Karpas-422 (cell line): Measurements from ENCODE around the gene MIB2. TPM values are rescaled to one million over a fixed set of nuclear protein-coding genes. Genes with fewer than 3 reads are reported as not detected.

ENCODE experiments used
- DNase-seq: peaks from one replicate; pipeline ENCODE4 v3.0.0-alpha.2; 2015
- H2AFZ ChIP-seq: fragments of 200-600 bp; sonication (generic); 2 replicates; pipeline ENCODE4 v1.6.1; 2014; ENCODE audit warnings: antibody characterized with exemption, low read length, mixed read lengths
- H3K27ac ChIP-seq: fragments of 200-600 bp; sonication (generic); 2 replicates; pipeline ENCODE4 v1.5.1; 2014; ENCODE audit warnings: mild to moderate bottlenecking, low read length, moderate library complexity
- H3K27me3 ChIP-seq: fragments of 200-600 bp; sonication (generic); 2 replicates; pipeline ENCODE4 v1.6.1; 2014; ENCODE audit warnings: low read length, mixed read lengths
- H3K36me3 ChIP-seq: fragments of 200-600 bp; sonication (generic); 2 replicates; pipeline ENCODE4 v1.6.1; 2014; ENCODE audit warnings: low read length, mixed read lengths; ENCODE audit not compliant: insufficient read depth
- H3K4me1 ChIP-seq: fragments of 200-600 bp; sonication (generic); 2 replicates; pipeline ENCODE4 v1.6.1; 2014; ENCODE audit warnings: mild to moderate bottlenecking, low read length, mixed read lengths
- H3K4me2 ChIP-seq: fragments of 200-600 bp; sonication (generic); 2 replicates; pipeline ENCODE4 v1.6.1; 2014; ENCODE audit warnings: low read length, low read depth, mild to moderate bottlenecking; ENCODE audit not compliant: poor library complexity, severe bottlenecking
- H3K4me3 ChIP-seq: fragments of 200-600 bp; sonication (generic); 2 replicates; pipeline ENCODE4 v1.5.1; 2014; ENCODE audit warnings: mild to moderate bottlenecking, antibody characterized with exemption, low read length, mixed read lengths
- H3K79me2 ChIP-seq: fragments of 200-600 bp; sonication (generic); 2 replicates; pipeline ENCODE4 v1.6.1; 2014; ENCODE audit warnings: mild to moderate bottlenecking, low read length, mixed read lengths
- H3K9ac ChIP-seq: fragments of 200-600 bp; sonication (generic); 2 replicates; pipeline ENCODE4 v1.6.0; 2014; ENCODE audit warnings: low read length
- H3K9me2 ChIP-seq: fragments of 200-600 bp; sonication (generic), shearing (Covaris generic); replicated peaks from 2 replicates; pipeline ENCODE4 v1.6.0; 2014; ENCODE audit warnings: mild to moderate bottlenecking, low read length, moderate library complexity; ENCODE audit not compliant: insufficient read depth
- H3K9me3 ChIP-seq: fragments of 300-700, 200-600 bp; sonication (generic); 2 replicates; pipeline ENCODE4 v1.6.1; 2014; ENCODE audit warnings: low read length, mixed read lengths
- H4K20me1 ChIP-seq: fragments of 200-600 bp; sonication (generic); 2 replicates; pipeline ENCODE4 v1.6.1; 2014; ENCODE audit warnings: mild to moderate bottlenecking, antibody characterized with exemption, low read length, low read depth; ENCODE audit not compliant: insufficient read depth
- total RNA-seq: library from RNA; depleted of rRNA; stranded (reverse); fragments of >200 nt; shearing (Covaris generic); gene quantifications from 2 replicates; pipeline ENCODE4 v1.2.3, GENCODE V29; 2014; ENCODE audit warnings: low replicate concordance

MIB2 gene
- total RNA-seq, 1 experiment from 2014 or later: 24.8 TPM

DNA sequence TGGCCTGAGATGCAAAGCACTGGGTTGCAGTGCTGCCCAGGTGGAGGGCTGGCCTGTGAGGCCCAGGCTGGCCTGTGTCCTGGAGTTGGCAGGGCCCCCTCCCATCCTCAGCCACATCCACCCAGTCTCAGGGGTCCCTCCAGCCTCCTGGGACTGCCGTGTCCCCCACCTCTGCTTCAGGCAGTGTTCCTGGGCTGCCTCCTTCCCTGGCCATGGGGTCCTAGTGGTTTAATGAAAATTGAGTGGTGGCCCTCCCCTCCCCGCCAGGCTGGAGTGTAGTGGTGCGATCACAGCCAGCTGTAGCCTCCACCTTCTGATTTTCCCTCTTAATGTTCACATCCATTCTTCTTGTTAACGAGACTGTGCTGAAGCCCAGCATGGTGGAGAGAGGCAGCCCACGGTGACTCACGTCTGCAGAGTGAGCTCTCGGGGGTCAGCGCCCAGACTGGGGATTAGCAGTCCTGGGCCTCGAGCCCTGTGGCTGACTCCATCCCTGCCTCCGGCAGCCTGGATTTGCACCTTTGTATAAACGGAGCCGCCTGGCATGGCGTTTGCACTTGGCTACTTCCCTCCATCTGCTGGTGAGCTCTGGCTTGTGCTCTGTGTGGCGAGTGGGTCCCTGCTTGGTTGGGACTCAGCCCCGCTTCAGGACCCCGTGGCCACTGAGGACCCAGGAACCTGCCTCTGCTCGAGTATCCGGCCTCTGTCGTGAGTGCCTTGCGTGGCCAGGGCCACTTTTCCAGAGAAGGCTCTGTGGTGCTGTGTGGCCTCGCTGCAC is 6.9 kb downstream of the MIB2 start:
- Histone ChIP-seq H3K36me3 (no peaks in the 10 kb centered on the region), H3K4me1 (peaks cover 1% of the 10 kb centered on the region; the same call in 1 of the 2 replicates), H3K27me3 (no peaks in the 10 kb centered on the region), H3K9ac (no peak overlapping the region), H3K79me2 (no peaks in the 10 kb centered on the region), H3K4me2 (no peak overlapping the region), H3K27ac (no peak overlapping the region), H3K9me2 (no peaks in the 10 kb centered on the region), H2AFZ (no peak overlapping the region), H3K4me3 (no peak overlapping the region), H3K9me3 (no peaks in the 10 kb centered on the region), H4K20me1 (peaks cover 8% of the 10 kb centered on the region; the same call in 1 of the 2 replicates)
- DNase-seq: no peak

DNA sequence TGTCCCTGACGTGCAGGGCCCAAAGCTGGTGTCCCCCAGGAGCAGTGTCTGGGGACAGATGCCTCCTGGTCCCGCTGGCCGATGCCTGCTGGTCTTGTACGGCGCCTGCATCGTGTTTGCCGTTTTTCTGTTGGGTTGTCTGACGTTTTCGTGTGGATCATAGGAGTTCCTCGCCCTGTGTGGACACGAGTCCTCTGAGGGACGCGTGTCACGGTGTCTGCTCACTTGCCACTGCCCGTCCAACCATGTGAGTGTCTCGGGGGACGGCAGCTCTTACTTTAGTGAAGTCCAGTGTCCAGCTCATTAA is 7.4 kb downstream of the MIB2 start:
- Histone ChIP-seq H3K9ac (no peak overlapping the region), H2AFZ (no peak overlapping the region), H4K20me1 (peaks cover 8% of the 10 kb centered on the region; the same call in 1 of the 2 replicates), H3K4me3 (no peak overlapping the region), H3K27me3 (no peaks in the 10 kb centered on the region), H3K79me2 (no peaks in the 10 kb centered on the region), H3K4me1 (no peaks in the 10 kb centered on the region), H3K9me2 (no peaks in the 10 kb centered on the region), H3K4me2 (no peak overlapping the region), H3K9me3 (no peaks in the 10 kb centered on the region), H3K27ac (no peak overlapping the region), H3K36me3 (no peaks in the 10 kb centered on the region)
- DNase-seq: no peak

DNA sequence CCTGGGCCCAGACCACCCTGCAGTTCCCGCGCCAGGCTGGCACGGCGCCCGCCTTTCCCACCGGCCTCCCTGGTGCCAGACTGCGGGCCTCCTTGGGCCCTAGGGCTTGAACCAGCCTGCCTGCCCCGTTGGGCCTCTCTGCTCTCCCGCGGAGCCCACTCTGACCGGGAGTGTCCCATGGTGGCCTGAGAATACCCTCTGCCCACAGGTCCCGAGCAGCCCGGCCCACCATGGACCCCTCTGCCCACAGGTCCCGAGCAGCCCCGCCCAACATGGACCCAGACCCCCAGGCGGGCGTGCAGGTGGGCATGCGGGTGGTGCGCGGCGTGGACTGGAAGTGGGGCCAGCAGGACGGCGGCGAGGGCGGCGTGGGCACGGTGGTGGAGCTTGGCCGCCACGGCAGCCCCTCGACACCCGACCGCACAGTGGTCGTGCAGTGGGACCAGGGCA is 7.9 kb downstream of the MIB2 start:
- Histone ChIP-seq H3K27me3 (no peaks in the 10 kb centered on the region), H3K9ac (no peak overlapping the region), H3K4me1 (no peaks in the 10 kb centered on the region), H3K9me2 (no peaks in the 10 kb centered on the region), H3K36me3 (no peaks in the 10 kb centered on the region), H3K4me2 (no peak overlapping the region), H3K4me3 (no peak overlapping the region), H4K20me1 (peaks cover 8% of the 10 kb centered on the region; the same call in 1 of the 2 replicates), H3K9me3 (no peaks in the 10 kb centered on the region), H3K79me2 (no peaks in the 10 kb centered on the region), H3K27ac (no peak overlapping the region), H2AFZ (no peak overlapping the region)
- no peak for DNase-seq

DNA sequence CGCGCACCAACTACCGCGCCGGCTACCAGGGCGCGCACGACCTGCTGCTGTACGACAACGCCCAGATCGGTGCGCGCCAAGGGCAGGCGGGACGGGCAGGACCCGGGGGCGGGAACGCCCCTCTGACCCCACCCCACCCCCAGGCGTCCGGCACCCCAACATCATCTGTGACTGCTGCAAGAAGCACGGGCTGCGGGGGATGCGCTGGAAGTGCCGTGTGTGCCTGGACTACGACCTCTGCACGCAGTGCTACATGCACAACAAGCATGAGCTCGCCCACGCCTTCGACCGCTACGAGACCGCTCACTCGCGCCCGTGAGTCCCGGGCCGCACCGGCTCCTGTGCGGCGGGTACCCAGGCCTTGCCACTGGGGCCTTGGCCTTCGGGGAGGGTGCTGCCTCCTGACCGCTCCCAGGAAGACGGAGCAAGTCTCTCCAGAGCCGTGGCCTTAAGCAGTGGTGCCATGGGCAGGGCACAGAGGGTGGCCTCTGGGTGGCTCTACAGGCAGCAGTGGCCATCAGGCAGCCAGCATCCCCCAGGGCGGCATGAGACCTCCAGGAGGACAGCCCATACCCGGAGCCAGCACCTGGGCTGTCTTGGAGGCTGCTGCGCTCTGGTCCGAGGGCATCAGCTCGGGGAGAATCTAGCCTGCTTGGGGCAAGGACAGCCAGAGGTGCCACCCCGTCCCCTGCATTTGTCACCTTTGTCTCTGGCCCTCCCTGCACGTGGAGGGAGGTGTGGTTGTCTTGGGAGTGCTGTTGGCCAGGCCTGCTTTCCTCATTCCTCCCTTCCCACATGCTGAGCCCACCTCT is 8.5 kb downstream of the MIB2 start:
- H4K20me1 ChIP-seq: peaks cover 8% of the 10 kb centered on the region; the same call in 1 of the 2 replicates
- H2AFZ ChIP-seq: no peak overlapping the region
- no peaks in the 10 kb centered on the region for H3K36me3 ChIP-seq
- no peak overlapping the region for H3K27ac ChIP-seq
- no peak overlapping the region for H3K9ac ChIP-seq
- no peaks in the 10 kb centered on the region for H3K9me2 ChIP-seq
- H3K4me2 ChIP-seq: no peak overlapping the region
- DNase-seq: no peak
- H3K79me2 ChIP-seq: no peaks in the 10 kb centered on the region
- no peaks in the 10 kb centered on the region for H3K27me3 ChIP-seq
- no peaks in the 10 kb centered on the region for H3K9me3 ChIP-seq
- no peak overlapping the region for H3K4me3 ChIP-seq
- peaks cover 4% of the 10 kb centered on the region for H3K4me1 ChIP-seq

DNA sequence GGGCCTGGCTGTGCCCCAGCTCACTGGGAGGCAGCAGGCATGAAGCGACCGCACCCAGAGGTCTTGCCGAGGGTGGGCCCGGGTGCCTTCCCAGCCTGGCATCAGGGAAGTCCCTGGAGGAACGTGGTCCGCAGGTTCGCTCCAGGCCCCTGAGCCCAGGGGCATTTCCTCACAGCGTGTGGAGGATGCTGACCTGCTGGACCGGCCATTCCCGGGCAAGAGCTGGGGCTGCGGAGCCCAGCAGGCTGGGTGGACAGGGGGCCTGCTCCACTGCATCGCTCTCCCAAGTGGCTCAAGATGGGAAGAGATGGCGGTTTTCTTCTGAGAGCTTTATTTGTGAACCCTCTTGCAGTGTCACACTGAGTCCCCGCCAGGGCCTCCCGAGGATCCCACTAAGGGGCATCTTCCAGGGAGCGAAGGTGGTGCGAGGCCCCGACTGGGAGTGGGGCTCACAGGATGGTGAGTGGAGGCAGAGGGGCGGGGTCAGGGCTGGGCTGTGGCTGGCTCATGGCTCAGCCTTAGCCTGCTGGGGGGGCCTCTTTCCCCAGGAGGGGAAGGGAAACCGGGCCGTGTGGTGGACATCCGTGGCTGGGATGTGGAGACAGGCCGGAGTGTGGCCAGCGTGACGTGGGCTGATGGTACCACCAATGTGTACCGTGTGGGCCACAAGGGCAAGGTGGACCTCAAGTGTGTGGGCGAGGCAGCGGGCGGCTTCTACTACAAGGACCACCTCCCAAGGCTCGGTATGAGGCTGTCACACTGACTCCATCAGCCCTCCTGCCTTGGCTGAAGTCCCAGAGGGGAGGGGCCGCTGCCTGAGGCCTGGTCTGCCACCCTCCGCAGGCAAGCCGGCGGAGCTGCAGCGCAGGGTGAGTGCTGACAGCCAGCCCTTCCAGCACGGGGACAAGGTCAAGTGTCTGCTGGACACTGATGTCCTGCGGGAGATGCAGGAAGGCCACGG is 9.4 kb downstream of the MIB2 start:
- Histone ChIP-seq H3K4me3 (no peak overlapping the region), H3K27ac (no peak overlapping the region), H3K79me2 (no peaks in the 10 kb centered on the region), H3K9me2 (no peaks in the 10 kb centered on the region), H4K20me1 (peaks cover 8% of the 10 kb centered on the region; the same call in 1 of the 2 replicates), H3K9ac (no peak overlapping the region), H3K4me1 (peaks cover 11% of the 10 kb centered on the region), H3K9me3 (no peaks in the 10 kb centered on the region), H3K27me3 (no peaks in the 10 kb centered on the region), H3K4me2 (no peak overlapping the region), H2AFZ (no peak overlapping the region), H3K36me3 (no peaks in the 10 kb centered on the region)
- DNase-seq: no peak

DNA sequence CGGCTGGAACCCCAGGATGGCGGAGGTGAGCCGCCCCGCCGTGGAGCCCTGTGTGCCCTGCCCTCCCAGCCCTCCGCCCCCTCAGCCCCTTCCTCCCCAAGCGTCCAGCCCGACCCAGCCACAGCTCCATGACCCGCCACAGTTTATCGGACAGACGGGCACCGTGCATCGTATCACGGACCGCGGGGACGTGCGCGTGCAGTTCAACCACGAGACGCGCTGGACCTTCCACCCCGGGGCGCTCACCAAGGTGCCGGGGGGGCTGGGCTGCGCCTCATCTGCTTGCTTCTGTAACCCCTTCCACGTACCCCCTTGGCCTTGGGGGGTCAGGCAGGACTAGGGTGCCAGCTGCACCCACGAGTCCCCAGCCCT is 10.1 kb downstream of the MIB2 start:
- no peak overlapping the region for H3K9ac ChIP-seq
- no peaks in the 10 kb centered on the region for H3K36me3 ChIP-seq
- no peak overlapping the region for H2AFZ ChIP-seq
- no peaks in the 10 kb centered on the region for H3K79me2 ChIP-seq
- DNase-seq: no peak
- no peaks in the 10 kb centered on the region for H3K27me3 ChIP-seq
- peaks cover 18% of the 10 kb centered on the region for H3K4me1 ChIP-seq
- no peak overlapping the region for H3K27ac ChIP-seq
- no peaks in the 10 kb centered on the region for H3K9me3 ChIP-seq
- no peaks in the 10 kb centered on the region for H3K9me2 ChIP-seq
- H3K4me2 ChIP-seq: no peak overlapping the region
- H4K20me1 ChIP-seq: peaks cover 5% of the 10 kb centered on the region; the same call in 1 of the 2 replicates
- no peak overlapping the region for H3K4me3 ChIP-seq

DNA sequence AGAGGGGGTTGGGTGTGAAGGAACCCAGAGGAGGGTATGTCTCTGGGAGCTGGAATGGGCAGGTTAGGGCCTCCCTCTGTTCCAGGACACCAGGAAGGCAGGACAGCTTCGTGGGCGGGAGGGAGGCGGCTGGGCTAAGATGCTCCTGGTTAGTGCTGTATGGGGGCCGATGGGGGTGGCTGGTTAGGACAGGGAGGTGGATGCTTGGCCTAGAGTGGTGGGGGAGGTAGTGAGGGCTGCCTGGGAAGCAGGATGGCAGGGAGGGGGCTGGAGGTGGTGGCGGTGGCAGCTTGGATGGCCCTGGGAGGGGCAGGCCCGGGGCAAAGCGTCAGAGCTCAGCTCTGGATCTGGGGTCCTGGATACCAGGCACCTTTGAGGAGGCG is 10.5 kb downstream of the MIB2 start:
- H3K4me1 ChIP-seq: peaks cover 22% of the 10 kb centered on the region
- no peaks in the 10 kb centered on the region for H3K36me3 ChIP-seq
- no peak for DNase-seq
- no peak overlapping the region for H3K27ac ChIP-seq
- H3K9me2 ChIP-seq: no peaks in the 10 kb centered on the region
- H3K27me3 ChIP-seq: no peaks in the 10 kb centered on the region
- no peak overlapping the region for H3K9ac ChIP-seq
- no peak overlapping the region for H3K4me2 ChIP-seq
- peaks cover 2% of the 10 kb centered on the region; the same call in 1 of the 2 replicates for H4K20me1 ChIP-seq
- H2AFZ ChIP-seq: no peak overlapping the region
- no peaks in the 10 kb centered on the region for H3K9me3 ChIP-seq
- H3K4me3 ChIP-seq: no peak overlapping the region
- H3K79me2 ChIP-seq: no peaks in the 10 kb centered on the region
